VCaP (cell line): ENCODE data around the gene SNX12.
A peak's percentile ranks its signal among the peaks of the same experiment; 100 is the strongest.

Source experiments
- H3K27ac ChIP-seq: fragments of 450-650 bp; 2 replicates; pipeline ENCODE4 v1.5.1; 2017
- CTCF ChIP-seq: fragments of 450-650 bp; conservative IDR thresholded peaks from 2 replicates; pipeline ENCODE4 v1.5.1; 2017; ENCODE audit warnings: mild to moderate bottlenecking, moderate library complexity

The SNX12 gene

GRCh38 chrX:71068044-71068918 lies at the start of gene SNX12:
TSS of gene SNX12 (minus strand) at chrX:71068334. CDS start at chrX:71068306, 28 bp downstream.
- H3K27ac ChIP-seq = peak within 1 kb of the TSS; percentile 75
- no peak for TF ChIP-seq CTCF

- H3K27ac ChIP-seq = peak overlapping the region; percentile 80
These were observed 49.2 kb upstream of the SNX12 start for GRCh38 chrX:71117358-71117757.

GRCh38 chrX:71111921-71112431 lies 43.8 kb upstream of the SNX12 start:
- no peak overlapping the region for H3K27ac ChIP-seq
- TF ChIP-seq CTCF = no peak

More at GRCh38 chrX:71117358-71117757, 49.2 kb upstream of the SNX12 start:
- TF ChIP-seq CTCF = no peak

GRCh38 chrX:71111141-71111843 lies 43.2 kb upstream of the SNX12 start, which contains the start of gene IL2RG:
TSS of gene IL2RG (minus strand) at chrX:71111577. CDS start at chrX:71111539, 38 bp downstream.
- no peak for TF ChIP-seq CTCF
- H3K27ac ChIP-seq = no peak within 1 kb of the TSS

- TF ChIP-seq CTCF = no peak
- no peak overlapping the region for H3K27ac ChIP-seq
These were observed 40.9 kb upstream of the SNX12 start for GRCh38 chrX:71109051-71109450.

- no peak overlapping the region for H3K27ac ChIP-seq
- TF ChIP-seq CTCF = no peak
These were observed 39.7 kb upstream of the SNX12 start for GRCh38 chrX:71107762-71108360.

GRCh38 chrX:71107245-71107644 lies 39.1 kb upstream of the SNX12 start:
- TF ChIP-seq CTCF = no peak
- H3K27ac ChIP-seq = no peak overlapping the region
